HL-60 (cell line): Measurements from ENCODE around the gene ENPP6.

Experiments
- DNase-seq, 2 experiments: peaks; one replicate each; pipeline ENCODE4 v3.0.0-alpha.2; 2010 to 2020; ENCODE audit warnings: low read depth in 1 of 2, low spot score in 1 of 2
- H3K27ac ChIP-seq: fragments of 250-450 bp; sonication (Bioruptor Pico); replicated peaks from 2 replicates; pipeline ENCODE4 v1.5.1; 2020; ENCODE audit warnings: mild to moderate bottlenecking, moderate library complexity
- H3K27me3 ChIP-seq: fragments of 250-450 bp; sonication (Bioruptor Pico); 2 replicates; pipeline ENCODE4 v1.5.1; 2021; ENCODE audit warnings: mild to moderate bottlenecking, moderate library complexity; ENCODE audit not compliant: insufficient read depth, poor library complexity, severe bottlenecking
- H3K4me3 ChIP-seq: replicated peaks from 2 replicates; pipeline ENCODE4 v1.5.1; 2011; ENCODE audit warnings: mild to moderate bottlenecking, control low read depth, low read length; ENCODE audit not compliant: insufficient read depth
- CTCF ChIP-seq: IDR thresholded peaks from one replicate; pipeline ENCODE4 v1.5.1; 2011; ENCODE audit warnings: low read length, control low read depth, inconsistent platforms; ENCODE audit not compliant: insufficient read depth
- GABPA ChIP-seq: IDR thresholded peaks from 2 replicates; pipeline ENCODE4 v1.6.1; 2012; ENCODE audit warnings: low read depth
- POLR2AphosphoS5 ChIP-seq: IDR thresholded peaks from 2 replicates; pipeline ENCODE4 v1.6.1; 2012; ENCODE audit warnings: low read depth
- REST ChIP-seq: IDR thresholded peaks from 2 replicates; pipeline ENCODE4 v1.6.1; 2012; ENCODE audit warnings: low read depth; ENCODE audit not compliant: insufficient replicate concordance
- SPI1 ChIP-seq: IDR thresholded peaks from 2 replicates; pipeline ENCODE4 v1.6.1; 2012; ENCODE audit warnings: low read depth, mild to moderate bottlenecking, borderline replicate concordance

ENPP6 gene

GRCh38 chr4:184200296-184200695 is 17.4 kb downstream of the ENPP6 start:
- Histone ChIP-seq H3K4me3 (no peak overlapping the region), H3K27me3 (no peaks in the 10 kb centered on the region), H3K27ac (no peak overlapping the region)
- DNase-seq = no peak
- TF ChIP-seq POLR2AphosphoS5 = no peak
- no peak for TF ChIP-seq SPI1
- TF ChIP-seq REST = no peak
- no peak for TF ChIP-seq GABPA
- TF ChIP-seq CTCF = no peak

DNA sequence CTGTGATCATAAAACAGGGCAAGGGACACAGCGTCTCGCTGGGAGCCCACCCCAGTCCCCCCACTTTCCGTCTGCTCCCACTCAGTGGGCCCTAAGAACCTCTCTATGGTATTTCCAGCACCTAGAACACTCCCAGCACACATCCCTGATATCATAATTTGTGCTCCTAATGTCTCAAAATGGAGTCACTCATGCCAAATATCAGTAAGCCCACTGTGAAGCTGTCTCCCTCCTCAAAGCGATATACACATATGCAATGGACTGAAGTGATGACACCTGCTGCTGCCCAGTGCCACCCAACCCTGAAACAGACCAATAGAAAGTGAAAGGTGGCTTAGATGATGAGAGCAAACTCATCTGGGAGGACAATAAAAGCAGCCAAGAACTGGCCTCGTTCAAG is 17.9 kb downstream of the ENPP6 start:
- H3K27ac ChIP-seq = no peak overlapping the region
- H3K4me3 ChIP-seq = no peak overlapping the region
- TF ChIP-seq CTCF (no peak), GABPA (no peak), REST (no peak), SPI1 (no peak), POLR2AphosphoS5 (no peak)
- no peaks in the 10 kb centered on the region for H3K27me3 ChIP-seq
- DNase-seq = no peak

GRCh38 chr4:184198190-184198589 is 19.5 kb downstream of the ENPP6 start:
- no peak for DNase-seq
- Histone ChIP-seq H3K27ac (no peak overlapping the region), H3K4me3 (no peak overlapping the region), H3K27me3 (no peaks in the 10 kb centered on the region)
- TF ChIP-seq REST = no peak
- TF ChIP-seq GABPA = no peak
